Ishikawa (cell line): ENCODE measurements around the gene THEM5.

Source experiments
- CEBPB ChIP-seq: IDR thresholded peaks from 2 replicates; pipeline ENCODE4 v1.6.1; 2012
- CREB1 ChIP-seq: IDR thresholded peaks from 2 replicates; pipeline ENCODE4 v1.6.1; 2012; ENCODE audit warnings: low read depth
- EGR1 ChIP-seq: IDR thresholded peaks from 2 replicates; pipeline ENCODE4 v1.6.1; 2012
- EP300 ChIP-seq: IDR thresholded peaks from 2 replicates; pipeline ENCODE4 v1.6.1; 2012; ENCODE audit warnings: borderline replicate concordance
- FOXM1 ChIP-seq: IDR thresholded peaks from 2 replicates; pipeline ENCODE4 v1.6.1; 2012; ENCODE audit warnings: low read depth, borderline replicate concordance
- MAX ChIP-seq: IDR thresholded peaks from 2 replicates; pipeline ENCODE4 v1.6.1; 2012
- NFIC ChIP-seq: IDR thresholded peaks from 2 replicates; pipeline ENCODE4 v1.6.1; 2012
- RAD21 ChIP-seq: IDR thresholded peaks from 2 replicates; pipeline ENCODE4 v1.6.1; 2012; ENCODE audit warnings: low read depth
- REST ChIP-seq: IDR thresholded peaks from 2 replicates; pipeline ENCODE4 v1.6.1; 2012; ENCODE audit warnings: low read depth, mild to moderate bottlenecking
- TAF1 ChIP-seq: IDR thresholded peaks from 2 replicates; pipeline ENCODE4 v1.6.1; 2012; ENCODE audit warnings: low read depth, mild to moderate bottlenecking
- TCF12 ChIP-seq: IDR thresholded peaks from 2 replicates; pipeline ENCODE4 v1.6.1; 2012; ENCODE audit warnings: low read depth
- TEAD4 ChIP-seq: IDR thresholded peaks from 2 replicates; pipeline ENCODE4 v1.6.1; 2012
- USF1 ChIP-seq: IDR thresholded peaks from 2 replicates; pipeline ENCODE4 v1.6.1; 2012
- YY1 ChIP-seq: IDR thresholded peaks from 2 replicates; pipeline ENCODE4 v1.6.1; 2012; ENCODE audit warnings: low read depth
- ZBTB7A ChIP-seq: IDR thresholded peaks from 2 replicates; pipeline ENCODE4 v1.6.1; 2012; ENCODE audit warnings: low read depth

THEM5 gene

DNA sequence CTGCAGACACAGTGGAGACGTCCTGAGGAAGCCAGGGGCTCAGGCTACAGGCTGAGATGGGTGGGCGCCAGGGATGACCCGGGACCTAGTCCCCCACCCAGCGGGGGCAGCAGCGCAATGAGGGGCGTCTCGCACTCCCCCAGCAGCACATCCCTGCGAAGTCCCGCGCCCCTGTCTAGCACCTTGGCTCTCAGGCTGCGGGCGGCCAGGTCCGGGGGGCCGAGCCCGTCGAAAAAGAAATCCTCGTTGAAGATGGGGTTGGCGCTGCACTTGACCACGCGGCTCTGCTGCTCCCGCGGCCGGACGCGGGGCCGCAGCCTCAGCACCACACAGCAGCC, 15.7 kb downstream of the THEM5 start:
- TF ChIP-seq RAD21 (no peak), EP300 (no peak), TCF12 (no peak), MAX (no peak), EGR1 (no peak), TEAD4 (no peak), YY1 (no peak), REST (no peak), CREB1 (no peak), ZBTB7A (no peak), TAF1 (no peak), USF1 (no peak), CEBPB (no peak), FOXM1 (no peak), NFIC (no peak)

- TF ChIP-seq ZBTB7A = no peak
- no peak for TF ChIP-seq TEAD4
- TF ChIP-seq USF1 = no peak
- no peak for TF ChIP-seq CEBPB
- no peak for TF ChIP-seq TAF1
- no peak for TF ChIP-seq NFIC
These were observed 16.3 kb downstream of the THEM5 start for GRCh38 chr1:151837197-151837596.

DNA sequence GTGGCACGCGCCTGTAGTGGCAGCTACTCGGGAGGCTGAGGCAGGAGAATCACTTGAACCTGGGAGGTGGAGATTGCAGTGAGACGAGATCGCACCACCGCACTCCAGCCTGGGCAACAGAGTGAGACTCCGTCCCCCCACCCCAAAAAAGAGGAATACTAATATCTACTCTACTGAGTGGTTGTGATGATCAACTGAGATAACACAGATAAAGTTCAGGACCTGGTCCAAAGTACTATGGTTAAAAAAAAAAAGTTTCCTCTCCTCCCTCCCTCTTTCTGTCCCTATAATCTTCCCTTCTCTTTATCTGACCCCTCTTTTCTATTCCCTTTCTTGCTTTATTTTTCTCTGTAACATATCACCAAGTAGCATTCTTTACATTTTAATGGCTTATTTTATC, 17.9 kb downstream of the THEM5 start:
- TF ChIP-seq REST = no peak
- no peak for TF ChIP-seq RAD21
- no peak for TF ChIP-seq MAX
- TF ChIP-seq EP300 = no peak
- TF ChIP-seq CREB1 = no peak
- TF ChIP-seq NFIC = no peak
- no peak for TF ChIP-seq TEAD4
- no peak for TF ChIP-seq FOXM1
- TF ChIP-seq TAF1 = no peak
- TF ChIP-seq CEBPB = no peak
- no peak for TF ChIP-seq ZBTB7A
- no peak for TF ChIP-seq EGR1
- no peak for TF ChIP-seq USF1
- TF ChIP-seq YY1 = no peak
- no peak for TF ChIP-seq TCF12

GRCh38 chr1:151834239-151834638, 19.3 kb downstream of the THEM5 start:
- TF ChIP-seq TEAD4 (no peak), CREB1 (no peak), RAD21 (no peak)

DNA sequence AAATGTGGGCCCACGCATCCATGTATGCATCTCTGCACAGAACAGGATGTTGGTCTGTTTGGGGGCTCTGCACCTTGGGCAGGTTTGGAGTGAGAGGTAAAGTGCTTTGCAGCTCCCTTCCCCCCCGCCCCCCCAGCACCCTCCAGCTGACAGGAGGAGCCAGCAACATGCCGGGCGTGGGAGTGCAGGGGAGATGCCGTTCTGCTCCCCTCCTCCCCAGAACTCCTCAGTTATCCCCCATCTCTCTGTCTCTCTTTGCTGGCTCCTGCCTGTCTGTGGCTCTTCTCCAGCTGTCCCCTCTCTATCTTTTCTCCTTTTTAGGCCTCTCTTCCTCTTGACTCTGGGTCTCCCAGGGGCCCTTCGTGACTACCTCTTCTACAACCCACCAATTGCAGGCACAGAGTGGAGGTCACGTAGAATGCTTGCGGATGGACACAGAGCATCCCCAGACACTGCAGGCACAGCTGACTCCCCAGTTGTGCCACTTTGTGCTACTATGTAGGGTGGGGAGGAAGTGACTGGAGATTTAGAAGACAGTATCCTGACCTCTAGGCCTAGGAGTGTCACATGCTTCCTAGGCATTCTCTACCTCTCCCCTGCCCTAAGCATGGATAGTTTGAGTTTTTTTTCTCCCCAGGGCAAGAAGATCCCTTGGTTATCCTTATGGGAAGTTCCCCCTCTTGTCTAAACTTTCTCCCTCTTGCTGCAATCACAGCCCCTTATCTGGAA, 20.2 kb downstream of the THEM5 start:
- TF ChIP-seq TCF12 (no peak), MAX (no peak), ZBTB7A (no peak)
